WTC11 (cell line): Measurements from ENCODE around the gene STARD7. TPM values are rescaled to one million over a fixed set of nuclear protein-coding genes. Genes with fewer than 3 reads are reported as not detected.

Source experiments
- ATAC-seq: fragments of 200-7000 bp; cut with Tn5 transposase; 2 replicates; pipeline ENCODE4 v1.10.0; 2021; ENCODE audit warnings: mild to moderate bottlenecking, moderate library complexity
- CTCF ChIA-PET: fragments of 300-600 bp; sonication (Branson Sonifier 250); formaldehyde crosslinking; loops from one replicate; lab custom pipeline; 2021; ENCODE audit warnings: antibody characterized with exemption; lab: Charles Lee
- POLR2A ChIA-PET: fragments of 350-600 bp; sonication (Branson Sonifier 250); formaldehyde crosslinking; loops from one replicate; lab custom pipeline; 2021; ENCODE audit warnings: antibody characterized with exemption; lab: Charles Lee
- DNase-seq: peaks from one replicate; pipeline ENCODE4 v3.0.0; 2021; ENCODE audit warnings: low spot score
- H3K27ac Mint-ChIP-seq: 2 replicates; pipeline ENCODE4 v1.8.0; 2021; ENCODE audit warnings: mixed read lengths
- H3K27me3 Mint-ChIP-seq: 2 replicates; pipeline ENCODE4 v1.8.0; 2021; ENCODE audit warnings: low read depth, mild to moderate bottlenecking, moderate library complexity, mixed read lengths
- H3K36me3 Mint-ChIP-seq: 2 replicates; pipeline ENCODE4 v1.8.0; 2021; ENCODE audit warnings: mixed read lengths
- H3K4me1 Mint-ChIP-seq: 2 replicates; pipeline ENCODE4 v1.8.0; 2022; ENCODE audit warnings: mixed read lengths
- H3K4me3 Mint-ChIP-seq: 2 replicates; pipeline ENCODE4 v1.8.0; 2021; ENCODE audit warnings: mild to moderate bottlenecking, moderate library complexity, mixed read lengths
- H3K9me3 Mint-ChIP-seq: 2 replicates; pipeline ENCODE4 v1.8.0; 2021; ENCODE audit warnings: mixed read lengths
- ERG ChIP-seq: fragments of 250-450 bp; sonication (Bioruptor Pico); IDR thresholded peaks from 2 replicates; pipeline ENCODE4 v1.8.0; 2021; ENCODE audit warnings: mild to moderate bottlenecking
- FOXJ3 ChIP-seq: sonication (generic); formaldehyde crosslinking; IDR thresholded peaks from 2 replicates; pipeline ENCODE4 v1.9.0; 2021; ENCODE audit warnings: missing genetic modification reagents, mild to moderate bottlenecking, borderline replicate concordance
- NR3C1 ChIP-seq: sonication (generic); formaldehyde crosslinking; conservative IDR thresholded peaks from 2 replicates; pipeline ENCODE4 v1.8.1; 2023; ENCODE audit warnings: low read depth, mild to moderate bottlenecking, missing genetic modification reagents
- PRDM15 ChIP-seq: sonication (generic); formaldehyde crosslinking; IDR thresholded peaks from 2 replicates; pipeline ENCODE4 v1.8.0; 2022; ENCODE audit warnings: missing genetic modification reagents
- PREB ChIP-seq: sonication (generic); formaldehyde crosslinking; IDR thresholded peaks from 2 replicates; pipeline ENCODE4 v1.8.1; 2022; ENCODE audit warnings: mild to moderate bottlenecking, missing genetic modification reagents, moderate library complexity, borderline replicate concordance
- PRRX2 ChIP-seq: fragments of 250-450 bp; sonication (Bioruptor Pico); IDR thresholded peaks from 2 replicates; pipeline ENCODE4 v1.8.0; 2021; ENCODE audit warnings: mild to moderate bottlenecking
- SMAD3 ChIP-seq: sonication (generic); formaldehyde crosslinking; IDR thresholded peaks from 2 replicates; pipeline ENCODE4 v1.8.0; 2022; ENCODE audit warnings: missing genetic modification reagents, mild to moderate bottlenecking, borderline replicate concordance
- ZNF121 ChIP-seq: sonication (generic); formaldehyde crosslinking; IDR thresholded peaks from 2 replicates; pipeline ENCODE4 v1.8.0; 2023; ENCODE audit warnings: missing genetic modification reagents
- total RNA-seq: library from RNA; stranded (reverse); gene quantifications from 3 replicates; pipeline ENCODE4 v1.2.3, GENCODE V29; 2021
- TF ChIP-seq, protein P1 (sequence below): sonication (generic); formaldehyde crosslinking; IDR thresholded peaks from 2 replicates; pipeline ENCODE4 v1.8.0; 2022; ENCODE audit warnings: mild to moderate bottlenecking, missing genetic modification reagents
- TF ChIP-seq, protein P2 (sequence below): sonication (generic); formaldehyde crosslinking; IDR thresholded peaks from 2 replicates; pipeline ENCODE4 v1.8.0; 2023; ENCODE audit warnings: missing genetic modification reagents
- TF ChIP-seq, protein P3 (sequence below): sonication (generic); formaldehyde crosslinking; conservative IDR thresholded peaks from 2 replicates; pipeline ENCODE4 v1.8.1; 2022; ENCODE audit warnings: mild to moderate bottlenecking, missing genetic modification reagents

STARD7 gene
- total RNA-seq, 1 experiment from 2014 or later, result 217 TPM

DNA sequence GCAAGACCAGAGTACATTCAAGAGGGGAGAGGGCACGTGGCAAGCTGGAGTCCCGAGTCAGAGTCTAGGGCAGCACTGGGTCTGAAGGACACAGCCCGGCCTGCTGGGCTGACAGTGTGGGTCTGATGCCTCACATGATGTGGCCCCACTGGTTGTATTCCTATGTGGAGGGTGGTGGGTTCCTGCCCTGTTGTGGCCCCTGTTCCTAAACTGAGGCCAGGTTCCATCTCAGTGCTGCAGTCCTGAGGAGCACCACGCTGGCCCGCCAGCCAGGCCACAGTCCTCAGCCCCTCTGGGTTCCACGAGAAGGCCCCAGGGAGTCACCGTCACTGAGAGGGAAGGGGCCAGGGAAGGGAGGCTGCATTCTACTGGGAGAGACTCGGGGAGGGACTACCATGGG is 43.9 kb upstream of the STARD7 start (continued):
- TF ChIP-seq ZNF121 (no peak), PREB (CRISPR knock-in tag) (no peak), SMAD3 (CRISPR knock-in tag) (no peak), FOXJ3 (CRISPR knock-in tag) (no peak), ERG (no peak), NR3C1 (CRISPR knock-in tag) (no peak), PRRX2 (CRISPR knock-in tag) (no peak)
- TF ChIP-seq, protein P1, sequence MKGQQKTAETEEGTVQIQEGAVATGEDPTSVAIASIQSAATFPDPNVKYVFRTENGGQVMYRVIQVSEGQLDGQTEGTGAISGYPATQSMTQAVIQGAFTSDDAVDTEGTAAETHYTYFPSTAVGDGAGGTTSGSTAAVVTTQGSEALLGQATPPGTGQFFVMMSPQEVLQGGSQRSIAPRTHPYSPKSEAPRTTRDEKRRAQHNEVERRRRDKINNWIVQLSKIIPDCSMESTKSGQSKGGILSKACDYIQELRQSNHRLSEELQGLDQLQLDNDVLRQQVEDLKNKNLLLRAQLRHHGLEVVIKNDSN, result no peak
- TF ChIP-seq, protein P2, sequence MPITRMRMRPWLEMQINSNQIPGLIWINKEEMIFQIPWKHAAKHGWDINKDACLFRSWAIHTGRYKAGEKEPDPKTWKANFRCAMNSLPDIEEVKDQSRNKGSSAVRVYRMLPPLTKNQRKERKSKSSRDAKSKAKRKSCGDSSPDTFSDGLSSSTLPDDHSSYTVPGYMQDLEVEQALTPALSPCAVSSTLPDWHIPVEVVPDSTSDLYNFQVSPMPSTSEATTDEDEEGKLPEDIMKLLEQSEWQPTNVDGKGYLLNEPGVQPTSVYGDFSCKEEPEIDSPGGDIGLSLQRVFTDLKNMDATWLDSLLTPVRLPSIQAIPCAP (CRISPR knock-in tag), result no peak

GRCh38 chr2:96251721-96252292 is 43.2 kb upstream of the STARD7 start:
- no peak overlapping the region for H3K27ac Mint-ChIP-seq
- ChIA-PET CTCF (no interaction called here), POLR2A (no interaction called here)

More at GRCh38 chr2:96251721-96252292, 43.2 kb upstream of the STARD7 start:
- Mint-ChIP-seq H3K4me1 (no peaks in the 10 kb centered on the region; the same call in 1 of the 2 replicates), H3K27me3 (no peaks in the 10 kb centered on the region), H3K9me3 (no peaks in the 10 kb centered on the region), H3K4me3 (no peak overlapping the region), H3K36me3 (peaks cover 26% of the 10 kb centered on the region)
- peak; percentile 98 for TF ChIP-seq PRDM15
- TF ChIP-seq, protein P3, sequence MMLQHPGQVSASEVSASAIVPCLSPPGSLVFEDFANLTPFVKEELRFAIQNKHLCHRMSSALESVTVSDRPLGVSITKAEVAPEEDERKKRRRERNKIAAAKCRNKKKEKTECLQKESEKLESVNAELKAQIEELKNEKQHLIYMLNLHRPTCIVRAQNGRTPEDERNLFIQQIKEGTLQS (CRISPR knock-in tag), result no peak
- peak; percentile 29 for DNase-seq
- peak; percentile 60; the same call in 1 of the 2 replicates for ATAC-seq
